Astrocyte (in vitro differentiated cells and primary cell): Measurements from ENCODE around the gene SS18. TPM values are rescaled to one million over a fixed set of nuclear protein-coding genes. Genes with fewer than 3 reads are reported as not detected.

ENCODE experiments used
- total RNA-seq: library from RNA; stranded (reverse); gene quantifications from 2 replicates; pipeline ENCODE4 v1.2.1, GENCODE V29; 2021

The SS18 gene
- total RNA-seq, 1 donor from 2014 or later = 120 TPM

Other genes with a start within 250 kb of the SS18 start
- gene PSMA8, start 43.3 kb upstream of the SS18 start, total RNA-seq = not detected in 2 replicates
- gene TAF4B, start 135.8 kb upstream of the SS18 start, total RNA-seq = 3.0 and 3.2 TPM in 2 replicates